NOMO-1 treated with dmso at 0.1 percent for 144 hours (cell line): ENCODE data around the gene ADGRL3.
A peak's percentile ranks its signal among the peaks of the same experiment; 100 is the strongest.

ENCODE experiments used
- DNase-seq: peaks from one replicate; lab custom pipeline; 2025; ENCODE audit not compliant: unreplicated experiment; lab: John Stamatoyannopoulos, UW

Gene ADGRL3

DNA sequence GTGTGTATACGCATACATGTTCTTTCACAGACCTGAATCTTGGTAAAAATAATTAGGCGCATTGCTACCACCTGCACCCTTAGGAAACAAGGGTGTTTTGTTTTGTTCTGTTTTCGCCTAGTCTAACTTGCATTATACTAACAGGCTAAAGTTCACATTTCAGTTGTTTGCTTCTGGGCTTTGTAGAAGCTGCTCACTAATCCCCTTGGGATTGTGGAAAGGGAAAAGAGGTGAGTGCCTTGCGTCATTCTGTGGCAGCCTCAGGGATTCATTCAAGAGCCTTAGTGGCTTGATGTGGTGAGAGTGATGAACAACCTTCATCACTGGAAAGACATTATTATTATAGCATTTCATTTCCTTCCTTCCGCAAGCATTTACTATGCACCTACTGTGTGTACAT is 331.1 kb downstream of the ADGRL3 start:
- DNase-seq, result no peak

DNA sequence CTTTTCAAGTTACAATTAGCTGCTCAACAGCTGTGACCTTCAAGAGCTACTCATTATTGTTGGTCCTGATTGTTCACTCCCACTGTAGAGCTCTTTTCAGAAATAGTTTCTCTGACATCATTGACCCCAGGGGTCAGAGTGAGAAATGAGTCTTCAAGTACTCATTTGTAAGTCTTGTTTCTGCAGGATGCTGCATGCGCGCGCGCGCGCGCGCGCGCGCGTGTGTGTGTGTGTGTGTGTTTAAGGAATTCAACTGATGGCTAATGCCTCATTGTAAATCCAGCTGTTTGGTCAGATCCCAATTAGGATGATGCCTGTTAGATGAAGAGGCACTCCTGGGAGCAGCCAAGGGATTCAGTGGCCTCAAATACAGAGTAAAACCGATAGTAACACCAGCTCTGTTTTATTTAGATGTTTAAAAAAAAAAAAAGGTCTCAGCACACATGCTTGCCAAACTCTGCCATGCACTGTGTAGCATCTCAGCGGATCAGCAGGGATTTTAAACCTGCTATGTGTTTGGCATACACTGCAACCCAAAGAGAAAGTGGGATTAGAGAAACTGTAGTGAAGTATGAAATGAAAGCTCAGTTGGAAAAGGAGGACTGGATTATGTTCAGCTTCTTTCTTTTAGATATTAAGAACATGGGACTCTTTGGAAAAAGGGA is 332.3 kb downstream of the ADGRL3 start:
- no peak for DNase-seq

DNA sequence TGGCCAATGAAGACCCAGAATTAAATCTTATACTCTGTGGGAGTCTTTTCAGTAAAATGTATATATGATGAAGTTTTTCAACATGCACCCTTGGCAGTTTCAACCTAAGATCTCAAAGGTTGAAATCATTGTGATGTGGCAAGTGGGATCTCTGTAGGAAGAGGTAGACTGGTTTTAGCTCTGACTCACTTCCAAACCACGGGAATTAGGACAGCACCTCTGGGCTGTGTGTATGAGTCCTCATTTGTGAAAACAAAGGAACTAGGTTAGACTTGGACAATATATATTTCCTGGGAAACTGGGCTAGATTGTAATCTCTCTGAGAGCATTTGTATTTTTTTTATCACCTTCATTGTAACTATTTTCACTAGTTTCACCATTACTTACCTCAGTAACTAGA is 333.0 kb downstream of the ADGRL3 start:
- no peak for DNase-seq

GRCh38 chr4:61540944-61541343 is 340.8 kb downstream of the ADGRL3 start:
- DNase-seq, result peak; percentile 82

- DNase-seq, result no peak
These were observed 341.3 kb downstream of the ADGRL3 start for GRCh38 chr4:61541459-61541858.

- no peak for DNase-seq
These were observed 343.9 kb downstream of the ADGRL3 start for GRCh38 chr4:61543976-61544375.

DNA sequence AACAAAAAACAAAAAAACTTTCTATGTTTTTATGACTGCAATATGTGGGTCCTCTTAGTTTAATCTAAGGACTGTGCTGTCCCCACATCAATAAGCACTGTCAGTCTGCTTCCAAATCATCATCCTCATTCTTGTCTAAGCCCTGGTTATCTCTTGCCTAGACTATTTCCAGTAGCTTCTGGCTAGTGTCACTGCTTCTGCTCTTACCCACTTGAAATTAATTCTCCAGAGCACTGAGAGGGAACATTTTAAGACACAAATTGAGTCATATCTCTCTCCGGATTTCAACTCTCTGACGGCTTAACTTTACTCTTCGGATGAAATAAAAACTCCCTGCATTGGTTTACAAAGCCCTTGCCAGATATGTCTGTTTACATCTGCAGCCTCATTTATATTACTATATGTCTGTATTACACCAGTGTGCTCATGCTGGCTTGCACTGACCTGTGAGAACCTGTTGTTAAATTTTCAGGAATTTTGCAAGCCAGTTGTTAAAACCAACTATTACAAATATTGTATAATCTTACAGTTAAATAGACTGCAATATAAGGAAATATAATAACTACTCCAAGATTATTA is 345.9 kb downstream of the ADGRL3 start:
- DNase-seq, result no peak

- no peak for DNase-seq
These were observed 349.2 kb downstream of the ADGRL3 start for GRCh38 chr4:61549336-61549735.

GRCh38 chr4:61553557-61554125 is 353.5 kb downstream of the ADGRL3 start:
- no peak for DNase-seq

- no peak for DNase-seq
These were observed 355.7 kb downstream of the ADGRL3 start for GRCh38 chr4:61555789-61556188.

- DNase-seq, result no peak
These were observed 356.2 kb downstream of the ADGRL3 start for GRCh38 chr4:61556277-61556676.

- no peak for DNase-seq
These were observed 359.3 kb downstream of the ADGRL3 start for GRCh38 chr4:61559396-61559795.

DNA sequence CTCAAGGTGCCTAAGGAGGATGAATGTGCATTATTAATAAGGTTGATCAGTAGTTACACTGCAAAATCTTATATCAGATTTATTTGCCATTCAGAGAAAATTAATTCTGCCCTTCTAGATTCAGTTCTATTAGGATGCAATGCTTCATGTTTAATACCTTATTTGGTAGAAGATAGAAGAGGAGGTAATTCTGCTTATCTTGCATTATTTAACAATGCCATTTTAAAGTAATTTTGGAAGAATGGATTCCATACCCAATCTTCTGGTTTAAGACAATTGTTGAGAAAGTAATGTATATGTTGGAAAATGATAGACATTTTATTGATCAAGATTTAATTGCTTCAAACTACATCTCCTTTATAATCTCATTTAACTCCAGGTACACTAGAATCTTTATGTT is 360.9 kb downstream of the ADGRL3 start:
- no peak for DNase-seq

DNA sequence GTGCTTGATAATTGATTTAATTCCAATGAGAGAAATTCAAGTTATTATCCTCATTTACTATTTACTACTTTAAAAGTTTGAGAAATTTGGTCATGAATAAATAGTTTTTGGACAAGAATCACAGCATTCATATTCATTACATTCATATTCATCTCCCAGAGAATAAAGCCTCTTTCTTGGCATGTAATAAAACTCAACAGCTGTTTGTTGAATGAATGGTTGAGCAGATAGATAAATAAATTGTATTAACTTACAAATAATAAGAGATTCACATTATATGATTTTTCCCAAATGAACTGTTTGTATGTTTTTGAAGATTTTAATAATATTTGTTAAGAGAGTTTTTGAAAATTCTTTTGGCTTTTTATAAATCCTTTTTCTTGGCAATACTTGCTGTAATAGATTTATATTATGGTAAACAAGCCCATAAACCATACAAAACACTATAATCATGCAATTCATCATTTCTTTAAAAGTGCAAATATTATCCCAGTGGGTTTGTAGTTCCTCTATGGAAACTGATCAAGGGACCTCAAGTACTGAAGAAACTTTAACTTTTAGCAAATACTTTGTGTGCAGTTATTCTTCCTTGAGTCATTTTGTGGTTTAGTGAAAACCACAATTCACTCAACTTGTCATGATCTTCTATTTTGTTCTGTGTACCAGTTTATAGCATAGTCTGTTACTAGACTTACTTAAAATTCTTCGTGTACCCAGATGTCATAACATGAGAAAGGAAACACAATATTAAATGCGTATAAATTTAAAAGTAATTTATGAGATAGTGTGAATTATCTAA is 371.8 kb downstream of the ADGRL3 start:
- peak; percentile 26 for DNase-seq

DNA sequence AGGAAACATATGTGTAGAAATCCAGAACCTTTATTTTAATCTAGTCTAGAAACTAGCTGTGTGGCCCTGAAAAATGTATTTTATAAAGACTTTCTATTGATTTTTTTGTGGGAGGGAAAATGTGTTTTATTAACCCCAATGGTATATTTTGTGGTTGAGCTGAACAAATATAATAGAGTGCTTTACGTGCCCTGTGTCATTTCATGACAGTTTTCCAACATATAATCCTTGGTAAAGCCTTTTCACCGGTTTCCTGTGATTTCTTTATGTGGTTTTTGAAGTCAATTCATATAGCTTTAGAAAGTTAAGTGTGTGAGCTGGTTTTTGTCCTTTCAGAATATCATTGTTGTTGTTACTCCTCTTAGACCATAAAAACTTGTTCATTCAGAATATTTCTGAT is 375.7 kb downstream of the ADGRL3 start:
- DNase-seq, result no peak

DNA sequence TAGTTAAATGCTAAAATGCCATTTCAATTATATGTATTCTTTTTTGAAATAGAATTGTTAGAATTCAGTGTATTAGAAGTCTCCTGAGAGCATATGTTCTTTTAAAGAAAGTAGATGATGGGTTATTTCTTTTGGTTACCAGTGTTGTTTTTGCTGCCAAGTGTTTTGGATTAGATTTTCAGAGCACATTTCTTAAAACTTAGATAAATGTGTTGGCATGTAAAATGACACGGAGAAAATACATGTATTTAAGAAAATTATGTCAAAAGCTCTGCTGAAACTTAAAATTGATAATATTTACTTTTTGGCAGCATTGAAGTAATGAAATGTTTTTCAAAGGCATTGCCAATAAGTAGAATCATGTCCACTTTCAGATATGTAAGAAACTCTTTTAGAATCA is 379.7 kb downstream of the ADGRL3 start:
- no peak for DNase-seq

DNA sequence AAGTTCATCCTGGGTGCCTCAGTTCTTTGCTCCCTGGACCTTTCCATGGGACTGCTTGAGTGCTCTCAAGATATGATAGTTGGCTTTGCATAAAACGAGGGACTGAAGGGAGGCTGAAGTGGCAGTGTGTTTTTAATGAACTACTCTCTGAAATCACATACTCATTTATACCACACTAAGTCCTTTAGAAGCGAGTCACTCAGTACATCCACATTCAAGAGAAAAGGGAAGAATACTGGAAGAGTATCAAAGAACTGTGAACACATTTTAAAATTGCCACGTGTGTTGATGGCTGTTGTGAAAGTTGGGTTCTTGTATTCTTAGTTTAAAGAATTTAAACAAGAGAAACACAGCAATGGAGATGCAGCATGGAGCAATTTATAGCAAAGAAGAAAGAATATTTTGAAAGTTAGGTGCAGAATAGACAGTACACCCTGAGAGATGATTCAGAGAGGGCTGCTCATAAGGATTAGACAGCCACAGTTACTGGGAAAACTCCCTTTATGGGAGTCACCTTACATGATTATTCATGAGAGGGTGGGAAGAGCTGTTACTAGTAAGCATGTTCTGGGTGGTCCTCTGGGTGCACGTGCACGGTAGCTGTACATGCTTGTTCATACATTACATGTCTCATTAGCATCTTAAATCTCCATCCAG is 380.7 kb downstream of the ADGRL3 start:
- DNase-seq, result no peak

GRCh38 chr4:61583696-61584095 is 383.6 kb downstream of the ADGRL3 start:
- no peak for DNase-seq

DNA sequence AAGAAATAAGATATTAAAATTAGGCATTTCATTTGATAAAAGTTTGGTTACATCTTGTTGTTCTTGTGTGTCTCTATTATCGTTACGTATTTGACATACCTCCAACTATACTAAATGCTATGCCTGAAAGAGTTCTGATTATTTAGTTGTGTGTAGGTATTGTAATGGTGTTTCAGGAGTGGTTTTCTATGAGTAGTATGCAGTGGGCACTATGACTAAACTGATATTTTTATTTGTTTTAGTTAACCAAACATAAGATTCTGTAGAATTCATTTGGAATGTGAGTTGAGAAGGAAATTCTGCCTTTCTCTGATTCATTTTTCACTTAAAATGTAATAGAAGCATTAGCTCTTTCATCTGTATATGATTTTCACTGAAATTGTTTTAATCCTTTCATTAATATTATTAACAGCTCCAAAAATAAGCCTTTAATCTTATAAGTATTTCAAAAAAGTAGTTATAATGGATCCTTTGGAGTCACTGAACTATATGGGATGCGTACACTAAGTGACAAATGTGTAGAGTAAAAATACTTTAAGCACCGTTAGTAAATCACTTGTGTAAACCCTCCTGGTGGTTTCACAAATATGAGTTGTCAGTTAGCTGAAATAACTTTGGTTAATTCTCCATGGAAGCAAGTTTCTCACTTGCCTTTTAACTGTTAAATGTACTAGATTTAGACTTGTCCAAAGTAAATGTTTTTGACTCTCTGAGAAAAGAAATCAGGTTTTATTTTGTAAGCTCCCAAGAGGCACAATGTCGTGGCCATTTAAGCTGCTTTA is 388.7 kb downstream of the ADGRL3 start:
- DNase-seq, result no peak

GRCh38 chr4:61590881-61591280 is 390.8 kb downstream of the ADGRL3 start:
- no peak for DNase-seq
